Epithelial cell of proximal tubule (primary cell): Measurements from ENCODE around the gene RIMBP2. TPM values are rescaled to one million over a fixed set of nuclear protein-coding genes. Genes with fewer than 3 reads are reported as not detected.

Experiments
- DNase-seq: peaks from one replicate; pipeline ENCODE4 v3.0.0-alpha.2; 2011; ENCODE audit warnings: low read depth
- H3K4me3 ChIP-seq: 2 replicates; pipeline ENCODE4 v1.5.1; 2011; ENCODE audit warnings: low read depth, mild to moderate bottlenecking, low read length
- total RNA-seq: library from RNA; depleted of rRNA; stranded (reverse); fragments of >200 nt; gene quantifications from 2 replicates; pipeline ENCODE4 v1.2.3, GENCODE V29; 2015
- TF ChIP-seq, protein P1 (sequence below): conservative IDR thresholded peaks from 2 replicates; pipeline ENCODE4 v1.5.1; 2012; ENCODE audit warnings: low read depth, mild to moderate bottlenecking, low read length

The RIMBP2 gene
- total RNA-seq, 1 donor from 2014 or later = 0.98 TPM

GRCh38 chr12:130454296-130454695, 261.8 kb downstream of the RIMBP2 start:
- no peak for DNase-seq
- no peak overlapping the region for H3K4me3 ChIP-seq
- TF ChIP-seq, protein P1, sequence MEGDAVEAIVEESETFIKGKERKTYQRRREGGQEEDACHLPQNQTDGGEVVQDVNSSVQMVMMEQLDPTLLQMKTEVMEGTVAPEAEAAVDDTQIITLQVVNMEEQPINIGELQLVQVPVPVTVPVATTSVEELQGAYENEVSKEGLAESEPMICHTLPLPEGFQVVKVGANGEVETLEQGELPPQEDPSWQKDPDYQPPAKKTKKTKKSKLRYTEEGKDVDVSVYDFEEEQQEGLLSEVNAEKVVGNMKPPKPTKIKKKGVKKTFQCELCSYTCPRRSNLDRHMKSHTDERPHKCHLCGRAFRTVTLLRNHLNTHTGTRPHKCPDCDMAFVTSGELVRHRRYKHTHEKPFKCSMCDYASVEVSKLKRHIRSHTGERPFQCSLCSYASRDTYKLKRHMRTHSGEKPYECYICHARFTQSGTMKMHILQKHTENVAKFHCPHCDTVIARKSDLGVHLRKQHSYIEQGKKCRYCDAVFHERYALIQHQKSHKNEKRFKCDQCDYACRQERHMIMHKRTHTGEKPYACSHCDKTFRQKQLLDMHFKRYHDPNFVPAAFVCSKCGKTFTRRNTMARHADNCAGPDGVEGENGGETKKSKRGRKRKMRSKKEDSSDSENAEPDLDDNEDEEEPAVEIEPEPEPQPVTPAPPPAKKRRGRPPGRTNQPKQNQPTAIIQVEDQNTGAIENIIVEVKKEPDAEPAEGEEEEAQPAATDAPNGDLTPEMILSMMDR = no peak

GRCh38 chr12:130452546-130452945, 263.6 kb downstream of the RIMBP2 start:
- TF ChIP-seq, protein P1 = no peak
- DNase-seq = no peak

GRCh38 chr12:130451001-130451930, 264.8 kb downstream of the RIMBP2 start:
- no peak for DNase-seq
- TF ChIP-seq, protein P1 = no peak
- no peak overlapping the region for H3K4me3 ChIP-seq

More at GRCh38 chr12:130452546-130452945, 263.6 kb downstream of the RIMBP2 start:
- H3K4me3 ChIP-seq = no peak overlapping the region

- TF ChIP-seq, protein P1 = no peak
- no peak for DNase-seq
- H3K4me3 ChIP-seq = no peak overlapping the region
These were observed 266.8 kb downstream of the RIMBP2 start for GRCh38 chr12:130449291-130449690.

GRCh38 chr12:130448044-130448821, 267.9 kb downstream of the RIMBP2 start:
- no peak for DNase-seq
- no peak overlapping the region for H3K4me3 ChIP-seq
- TF ChIP-seq, protein P1 = no peak

GRCh38 chr12:130447655-130447965, 268.5 kb downstream of the RIMBP2 start:
- TF ChIP-seq, protein P1 = no peak
- H3K4me3 ChIP-seq = no peak overlapping the region
- DNase-seq = no peak
